Measurements from ENCODE around the gene CELF4.

GRCh38 chr18:37261988-37262387, 303.6 kb downstream of the CELF4 start:
- TF ChIP-seq CTCF (optimal IDR thresholded peaks at IDR 0.05 in 1 of 3, IDR thresholded peaks at IDR 0.05 in 1 of 3, conservative IDR thresholded peaks at IDR 0.05 in 1 of 3; ENCODE audit: extremely low read depth in 1 of 3, insufficient read depth in 2 of 3, low read length in 3 of 3) (no peak), EZH2 (IDR thresholded peaks at IDR 0.05; ENCODE audit: low read length) (no peak)

All from keratinocyte (primary cell).